ENCODE results near the gene TGFB2. TPM values are rescaled to one million over a fixed set of nuclear protein-coding genes. Genes with fewer than 3 reads are reported as not detected.

The TGFB2 gene
- polyA plus RNA-seq, 1 donor from 2014 or later: 0.10 TPM

- no peak overlapping the region for H3K4me2 ChIP-seq (ENCODE audit: low read length)
- H3K36me3 ChIP-seq (ENCODE audit: insufficient read depth, low read length): no peaks in the 10 kb centered on the region
- H3K9me3 ChIP-seq (ENCODE audit: low read length): no peaks in the 10 kb centered on the region
- no peaks in the 10 kb centered on the region for H3F3A ChIP-seq (ENCODE audit: insufficient read depth, low read length, poor library complexity, severe bottlenecking)
- H3K4me3 ChIP-seq (ENCODE audit: low read length): no peak overlapping the region
- no peak overlapping the region for H2AFZ ChIP-seq (ENCODE audit: low read depth, low read length)
- H3K9ac ChIP-seq (ENCODE audit: low read length): no peak overlapping the region
- no peak overlapping the region for H3K27ac ChIP-seq (ENCODE audit: low read length)
- TF ChIP-seq MXI1 (conservative IDR thresholded peaks at IDR 0.05; ENCODE audit: poor library complexity, severe bottlenecking): no peak
- TF ChIP-seq POLR2AphosphoS5 (IDR thresholded peaks at IDR 0.05): no peak
- no peak for TF ChIP-seq SMC3 (conservative IDR thresholded peaks at IDR 0.05; ENCODE audit: poor library complexity)
- H3K79me2 ChIP-seq (replicated peaks; ENCODE audit: insufficient read depth, low read length): no peaks in the 10 kb centered on the region
- H3K27me3 ChIP-seq (ENCODE audit: insufficient read depth, low read depth, low read length): no peaks in the 10 kb centered on the region
- H3K9me2 ChIP-seq (ENCODE audit: insufficient read depth, low read length): no peaks in the 10 kb centered on the region
- H4K20me1 ChIP-seq (ENCODE audit: insufficient read depth): no peaks in the 10 kb centered on the region
Measured at GRCh38 chr1:218425647-218426342, 80.7 kb downstream of the TGFB2 start.

GRCh38 chr1:218426343-218426657 lies 81.2 kb downstream of the TGFB2 start:
- no peak overlapping the region for H3K4me2 ChIP-seq (ENCODE audit: low read length)
- no peak for TF ChIP-seq EZH2 (IDR thresholded peaks at IDR 0.05; ENCODE audit: borderline replicate concordance, insufficient read depth, low read length, poor library complexity, severe bottlenecking)
- TF ChIP-seq POLR2AphosphoS5 (IDR thresholded peaks at IDR 0.05): no peak
- H2AFZ ChIP-seq (ENCODE audit: low read depth, low read length): no peak overlapping the region
- no peaks in the 10 kb centered on the region for H3K36me3 ChIP-seq (ENCODE audit: insufficient read depth, low read length)
- no peaks in the 10 kb centered on the region for H3K79me2 ChIP-seq (replicated peaks; ENCODE audit: insufficient read depth, low read length)
- no peak overlapping the region for H3K9ac ChIP-seq (ENCODE audit: low read length)
- no peaks in the 10 kb centered on the region for H3K9me3 ChIP-seq (ENCODE audit: low read length)
- H3F3A ChIP-seq (ENCODE audit: insufficient read depth, low read length, poor library complexity, severe bottlenecking): no peaks in the 10 kb centered on the region
- no peaks in the 10 kb centered on the region for H4K20me1 ChIP-seq (ENCODE audit: insufficient read depth)
- no peak overlapping the region for H3K27ac ChIP-seq (ENCODE audit: low read length)
- no peaks in the 10 kb centered on the region for H3K9me2 ChIP-seq (ENCODE audit: insufficient read depth, low read length)
- H3K4me3 ChIP-seq (ENCODE audit: low read length): no peak overlapping the region
- no peaks in the 10 kb centered on the region for H3K27me3 ChIP-seq (ENCODE audit: insufficient read depth, low read depth, low read length)

- H3K79me2 ChIP-seq (replicated peaks; ENCODE audit: insufficient read depth, low read length): no peaks in the 10 kb centered on the region
- no peak overlapping the region for H3K27ac ChIP-seq (ENCODE audit: low read length)
- no peak overlapping the region for H3K4me3 ChIP-seq (ENCODE audit: low read length)
- no peak overlapping the region for H3K4me2 ChIP-seq (ENCODE audit: low read length)
- H2AFZ ChIP-seq (ENCODE audit: low read depth, low read length): no peak overlapping the region
- no peaks in the 10 kb centered on the region for H3K9me3 ChIP-seq (ENCODE audit: low read length)
- no peak for TF ChIP-seq MXI1 (conservative IDR thresholded peaks at IDR 0.05; ENCODE audit: poor library complexity, severe bottlenecking)
- no peak for TF ChIP-seq CTCF (IDR thresholded peaks at IDR 0.05; ENCODE audit: poor library complexity, severe bottlenecking)
- TF ChIP-seq SMC3 (conservative IDR thresholded peaks at IDR 0.05; ENCODE audit: poor library complexity): no peak
- no peak for TF ChIP-seq RAD21 (conservative IDR thresholded peaks at IDR 0.05)
- TF ChIP-seq TAF1 (IDR thresholded peaks at IDR 0.05; ENCODE audit: low read depth): no peak
- TF ChIP-seq REST (IDR thresholded peaks at IDR 0.05; ENCODE audit: borderline replicate concordance): no peak
- TF ChIP-seq POLR2AphosphoS5 (IDR thresholded peaks at IDR 0.05): no peak
- TF ChIP-seq EZH2 (IDR thresholded peaks at IDR 0.05; ENCODE audit: borderline replicate concordance, insufficient read depth, low read length, poor library complexity, severe bottlenecking): no peak
- TF ChIP-seq EP300 (conservative IDR thresholded peaks at IDR 0.05; ENCODE audit: poor library complexity, severe bottlenecking): no peak
- no peaks in the 10 kb centered on the region for H3K27me3 ChIP-seq (ENCODE audit: insufficient read depth, low read depth, low read length)
- H3K36me3 ChIP-seq (ENCODE audit: insufficient read depth, low read length): no peaks in the 10 kb centered on the region
- no peaks in the 10 kb centered on the region for H3K9me2 ChIP-seq (ENCODE audit: insufficient read depth, low read length)
- H3K9ac ChIP-seq (ENCODE audit: low read length): no peak overlapping the region
- no peaks in the 10 kb centered on the region for H3F3A ChIP-seq (ENCODE audit: insufficient read depth, low read length, poor library complexity, severe bottlenecking)
- no peaks in the 10 kb centered on the region for H4K20me1 ChIP-seq (ENCODE audit: insufficient read depth)
Measured at GRCh38 chr1:218429301-218429700, 84.2 kb downstream of the TGFB2 start.

Data from neural cell (in vitro differentiated cells).